Activated naive CD4-positive, alpha-beta T cell treated with anti-CD3 and anti-CD28 coated beads for 36 hours (primary cell): Measurements from ENCODE around the gene VCPKMT. TPM values are rescaled to one million over a fixed set of nuclear protein-coding genes. Genes with fewer than 3 reads are reported as not detected.
A peak's percentile ranks its signal among the peaks of the same experiment; 100 is the strongest.

ENCODE experiments used
- CTCF ChIA-PET: fragments of 350-600 bp; sonication (Branson Sonifier 250); formaldehyde crosslinking; loops from one replicate; lab custom pipeline; 2021; ENCODE audit warnings: antibody characterized with exemption; lab: Charles Lee
- DNase-seq: peaks from one replicate; pipeline ENCODE4 v3.0.0-alpha.2; 2020
- H3K27ac Mint-ChIP-seq: one replicate; pipeline ENCODE4 v1.8.0; 2021; ENCODE audit warnings: mild to moderate bottlenecking, mixed read lengths
- H3K27me3 Mint-ChIP-seq: one replicate; pipeline ENCODE4 v1.8.0; 2021; ENCODE audit warnings: low read depth, mixed read lengths
- H3K36me3 Mint-ChIP-seq: one replicate; pipeline ENCODE4 v1.8.0; 2021; ENCODE audit warnings: low read depth, mixed read lengths
- H3K4me1 Mint-ChIP-seq: one replicate; pipeline ENCODE4 v1.8.0; 2021; ENCODE audit warnings: low read depth, mixed read lengths
- H3K4me3 Mint-ChIP-seq: one replicate; pipeline ENCODE4 v1.8.0; 2021; ENCODE audit warnings: mild to moderate bottlenecking, moderate library complexity, mixed read lengths
- H3K9me3 Mint-ChIP-seq: one replicate; pipeline ENCODE4 v1.8.0; 2021; ENCODE audit warnings: mixed read lengths
- intact Hi-C: fragments of 100-400 bp; cut with micrococcal nuclease; formaldehyde crosslinking; loops from one replicate; pipeline ENCODE4 v1.15.1; 2023
- total RNA-seq, 2 experiments: library from RNA; stranded (reverse); gene quantifications; one replicate each; pipeline ENCODE4 v1.2.3, GENCODE V29; 2021

The VCPKMT gene
- total RNA-seq, 2 experiments from 2014 or later = 9.6 to 10.5 TPM

DNA sequence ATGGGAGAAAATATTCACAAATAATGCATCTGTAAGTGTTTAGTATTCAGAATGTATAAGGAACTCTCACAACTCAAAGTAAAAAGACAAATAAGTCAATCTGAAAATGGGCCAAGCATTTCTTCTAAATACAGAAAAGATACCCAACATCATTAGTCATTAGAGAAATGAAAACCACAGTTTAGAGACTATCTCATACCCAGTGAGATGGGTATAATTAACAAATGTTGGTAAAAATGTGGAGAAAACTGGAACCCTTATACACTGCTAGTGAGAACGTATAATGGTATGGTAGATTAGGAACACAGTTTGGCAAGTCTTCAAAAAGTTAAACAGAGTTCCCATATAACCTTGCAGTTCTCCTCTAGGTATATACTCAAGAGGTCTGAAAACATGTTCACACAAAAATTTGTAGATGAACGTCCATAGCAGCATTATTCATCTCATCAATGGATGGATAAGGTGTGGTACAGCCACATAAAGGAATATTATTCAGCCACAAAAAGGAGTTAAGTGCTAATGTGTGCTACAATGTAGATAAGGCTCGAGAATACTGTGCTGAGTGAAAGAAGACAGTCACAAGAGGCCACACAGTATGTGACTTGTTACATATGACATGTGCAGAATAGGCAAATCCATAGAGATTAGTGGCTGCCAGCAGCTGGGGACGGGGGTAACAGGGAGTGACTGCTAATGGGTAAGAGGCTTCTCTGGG, 5.9 kb downstream of the VCPKMT start:
- intact Hi-C loops = no loop called here
- DNase-seq = no peak
- CTCF ChIA-PET = interaction anchor here (1.2 to 1.5 kb wide), 2 partner anchors 8 to 248 kb away, joined by 3 to 6 read pairs; no protein-coding TSS in a partner anchor
- H3K27ac Mint-ChIP-seq = peak overlapping the region; percentile 40
- H3K4me3 Mint-ChIP-seq = no peak overlapping the region
- H3K9me3 Mint-ChIP-seq = no peaks in the 10 kb centered on the region
- peaks cover 50% of the 10 kb centered on the region for H3K4me1 Mint-ChIP-seq
- H3K36me3 Mint-ChIP-seq = peaks cover 25% of the 10 kb centered on the region
- H3K27me3 Mint-ChIP-seq = no peaks in the 10 kb centered on the region

DNA sequence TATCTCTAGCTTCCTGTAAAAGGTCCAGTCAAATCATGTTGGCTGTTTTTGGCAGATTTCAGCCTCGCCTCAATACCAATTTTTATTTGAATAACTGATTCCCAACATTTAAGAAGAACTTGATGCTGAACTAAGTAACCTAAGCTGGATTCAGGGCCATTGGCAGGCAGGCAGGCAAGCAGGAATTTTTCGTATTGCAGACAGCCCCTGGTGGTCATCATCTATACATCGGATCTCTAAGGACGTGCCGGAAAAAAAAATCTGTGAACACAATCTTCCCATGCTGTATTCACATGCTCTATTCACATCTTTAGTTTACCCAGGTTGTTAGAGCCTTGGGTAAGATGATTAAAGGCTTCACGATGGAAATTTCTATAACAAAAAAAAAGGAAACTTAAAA, 7.0 kb downstream of the VCPKMT start:
- intact Hi-C loops = no loop called here
- Mint-ChIP-seq H3K36me3 (peaks cover 25% of the 10 kb centered on the region), H3K9me3 (no peaks in the 10 kb centered on the region)

DNA sequence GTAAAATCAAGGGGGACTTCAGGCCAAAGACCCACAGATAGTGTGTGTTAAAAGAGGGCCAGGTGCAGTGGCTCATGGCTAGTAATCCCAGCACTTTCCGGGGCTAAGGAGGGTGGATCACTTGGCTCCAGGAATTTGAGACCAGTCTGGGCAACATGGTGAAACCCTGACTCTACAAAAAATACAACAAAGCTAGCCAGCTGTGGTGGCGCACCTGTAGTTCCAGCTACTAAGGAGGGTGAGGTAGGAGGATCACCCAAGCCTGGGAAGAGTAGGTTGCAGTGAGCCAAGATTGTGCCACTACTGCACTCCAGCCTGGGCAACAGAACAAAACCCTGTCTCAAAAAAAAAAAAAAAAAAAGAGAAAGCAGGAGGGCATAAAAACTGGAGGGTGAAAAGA, 8.5 kb downstream of the VCPKMT start:
- intact Hi-C loops = no loop called here
- no peaks in the 10 kb centered on the region for H3K9me3 Mint-ChIP-seq
- peaks cover 46% of the 10 kb centered on the region for H3K4me1 Mint-ChIP-seq
- no peak for DNase-seq
- CTCF ChIA-PET = interaction anchor here (0.6 to 2.2 kb wide), 7 partner anchors 9 to 474 kb away, joined by 3 to 12 read pairs (median 7); partner anchors contain the start of genes NEMF and VCPKMT
- H3K36me3 Mint-ChIP-seq = peaks cover 20% of the 10 kb centered on the region
- no peaks in the 10 kb centered on the region for H3K27me3 Mint-ChIP-seq
- no peak overlapping the region for H3K27ac Mint-ChIP-seq
- H3K4me3 Mint-ChIP-seq = no peak overlapping the region

More for the DNA sequence above, 7.0 kb downstream of the VCPKMT start:
- CTCF ChIA-PET = interaction anchor here (0.7 to 1.5 kb wide), 3 partner anchors 247 to 257 kb away, joined by 3 to 6 read pairs (median 5); partner anchors contain the start of gene NEMF
- peaks cover 43% of the 10 kb centered on the region for H3K4me1 Mint-ChIP-seq
- no peak for DNase-seq
- no peak overlapping the region for H3K4me3 Mint-ChIP-seq
- H3K27me3 Mint-ChIP-seq = no peaks in the 10 kb centered on the region
- H3K27ac Mint-ChIP-seq = peak overlapping the region; percentile 59

DNA sequence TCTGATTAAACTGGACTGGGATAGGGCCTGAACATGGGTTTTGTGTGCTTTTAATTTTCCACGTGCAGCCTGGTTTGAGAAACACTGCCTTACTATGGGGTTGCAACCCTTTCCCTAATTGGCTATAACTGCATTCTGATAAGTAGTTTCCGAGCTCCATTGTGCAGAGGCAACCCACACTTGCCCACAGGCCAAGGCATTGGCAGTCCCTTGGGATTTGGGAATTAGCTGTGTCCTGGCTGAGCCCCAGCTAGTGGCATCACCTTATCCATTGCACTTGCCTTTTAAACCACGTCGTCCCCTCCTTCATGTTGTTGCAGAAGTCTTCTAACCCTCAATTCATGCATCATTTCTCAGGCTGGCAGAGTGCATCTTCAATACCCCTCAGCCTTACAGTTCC, 10.2 kb downstream of the VCPKMT start:
- Mint-ChIP-seq H3K4me3 (no peak overlapping the region), H3K4me1 (peaks cover 40% of the 10 kb centered on the region), H3K36me3 (peaks cover 16% of the 10 kb centered on the region), H3K27ac (no peak overlapping the region), H3K9me3 (no peaks in the 10 kb centered on the region), H3K27me3 (no peaks in the 10 kb centered on the region)
- intact Hi-C loops = no loop called here
- CTCF ChIA-PET = interaction anchor here (1.2 to 3.5 kb wide), 5 partner anchors 11 to 254 kb away, joined by 3 to 49 read pairs (median 5); partner anchors contain the start of gene NEMF
- DNase-seq = no peak

DNA sequence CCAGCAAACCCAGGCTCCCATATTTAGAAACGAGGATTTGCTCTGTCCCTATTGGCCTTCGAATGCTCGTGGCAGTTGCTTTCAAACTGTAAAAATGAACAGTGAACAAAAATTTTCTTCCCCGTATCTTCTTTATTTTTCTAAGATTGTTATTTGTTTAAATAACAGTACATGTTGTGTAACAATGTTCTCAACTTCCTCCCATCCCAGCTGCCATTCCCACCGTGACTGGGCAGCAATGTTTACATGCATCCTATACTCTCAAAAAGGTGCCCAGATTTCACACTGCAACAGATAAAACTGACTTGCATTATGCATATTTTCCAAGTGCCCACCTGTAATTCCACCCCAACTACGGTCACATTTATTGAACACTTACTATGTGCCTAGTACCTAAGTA, 12.8 kb downstream of the VCPKMT start:
- Mint-ChIP-seq H3K9me3 (no peaks in the 10 kb centered on the region), H3K4me1 (peaks cover 41% of the 10 kb centered on the region), H3K4me3 (no peak overlapping the region), H3K27ac (peak overlapping the region; percentile 73), H3K36me3 (peaks cover 5% of the 10 kb centered on the region), H3K27me3 (no peaks in the 10 kb centered on the region)
- no peak for DNase-seq
- intact Hi-C loops = no loop called here
- CTCF ChIA-PET = interaction anchor here (0.5 to 3.5 kb wide), 12 partner anchors 9 to 469 kb away, joined by 3 to 49 read pairs (median 6); partner anchors contain the start of genes DNAAF2 and NEMF

DNA sequence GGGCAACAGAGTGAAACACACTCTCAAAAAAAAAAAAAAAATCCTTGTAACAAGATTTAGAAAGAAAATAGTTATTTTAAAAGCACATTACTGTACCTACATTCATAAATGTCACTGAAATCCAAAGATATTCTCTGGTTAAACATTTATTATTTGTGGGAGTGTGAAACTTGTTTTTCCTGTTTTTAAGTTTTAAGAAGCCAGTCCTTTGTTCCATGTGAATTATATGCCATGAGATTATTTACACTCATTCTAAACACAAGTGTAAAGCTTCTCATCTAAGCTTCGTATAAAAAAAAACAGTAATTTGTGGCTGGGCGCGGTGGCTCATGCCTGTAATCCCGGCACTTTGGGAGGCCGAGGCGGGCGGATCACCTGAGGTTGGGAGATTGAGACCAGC, 15.0 kb downstream of the VCPKMT start:
- Mint-ChIP-seq H3K27ac (no peak overlapping the region), H3K36me3 (peaks cover 6% of the 10 kb centered on the region), H3K4me1 (peaks cover 51% of the 10 kb centered on the region), H3K4me3 (no peak overlapping the region), H3K27me3 (no peaks in the 10 kb centered on the region), H3K9me3 (no peaks in the 10 kb centered on the region)
- intact Hi-C loops = no loop called here
- no peak for DNase-seq
- CTCF ChIA-PET = interaction anchor here (0.6 to 3.0 kb wide), 9 partner anchors 34 to 249 kb away, joined by 3 to 18 read pairs (median 4); partner anchors contain the start of gene NEMF

- intact Hi-C loops = loop anchor here (1.0 kb wide), 1 partner anchor 13 kb away; no protein-coding TSS in a partner anchor
- Mint-ChIP-seq H3K9me3 (no peaks in the 10 kb centered on the region), H3K4me1 (peaks cover 57% of the 10 kb centered on the region), H3K36me3 (peaks cover 6% of the 10 kb centered on the region), H3K4me3 (no peak overlapping the region), H3K27ac (no peak overlapping the region), H3K27me3 (no peaks in the 10 kb centered on the region)
- CTCF ChIA-PET = interaction anchor here (0.6 to 3.0 kb wide), 9 partner anchors 34 to 467 kb away, joined by 3 to 18 read pairs (median 4); partner anchors contain the start of gene NEMF
- no peak for DNase-seq
These were observed 15.6 kb downstream of the VCPKMT start for GRCh38 chr14:50100805-50101204.

- H3K9me3 Mint-ChIP-seq = no peaks in the 10 kb centered on the region
- DNase-seq = no peak
- no peak overlapping the region for H3K4me3 Mint-ChIP-seq
- peaks cover 8% of the 10 kb centered on the region for H3K36me3 Mint-ChIP-seq
- H3K27me3 Mint-ChIP-seq = no peaks in the 10 kb centered on the region
- CTCF ChIA-PET = interaction anchor here (0.5 to 4.7 kb wide), 5 partner anchors 29 to 465 kb away, joined by 3 to 28 read pairs (median 4); no protein-coding TSS in a partner anchor
- peaks cover 57% of the 10 kb centered on the region for H3K4me1 Mint-ChIP-seq
- intact Hi-C loops = no loop called here
- H3K27ac Mint-ChIP-seq = no peak overlapping the region
These were observed 17.0 kb downstream of the VCPKMT start for GRCh38 chr14:50099335-50099734.

GRCh38 chr14:50095895-50096294, 20.5 kb downstream of the VCPKMT start:
- Mint-ChIP-seq H3K9me3 (no peaks in the 10 kb centered on the region), H3K36me3 (peaks cover 5% of the 10 kb centered on the region), H3K4me1 (peaks cover 73% of the 10 kb centered on the region), H3K27me3 (no peaks in the 10 kb centered on the region), H3K4me3 (peak overlapping the region; percentile 41), H3K27ac (peak overlapping the region; percentile 33)
- intact Hi-C loops = loop anchor here (1.0 to 2.0 kb wide), 3 partner anchors 9 to 93 kb away; no protein-coding TSS in a partner anchor
- CTCF ChIA-PET = interaction anchor here (0.6 to 4.7 kb wide), 8 partner anchors 8 to 243 kb away, joined by 3 to 28 read pairs (median 3); partner anchors contain the start of gene NEMF
- no peak for DNase-seq

- Mint-ChIP-seq H3K4me3 (no peak overlapping the region), H3K4me1 (peaks cover 70% of the 10 kb centered on the region), H3K27ac (peak overlapping the region; percentile 43), H3K36me3 (peaks cover 5% of the 10 kb centered on the region), H3K9me3 (no peaks in the 10 kb centered on the region), H3K27me3 (no peaks in the 10 kb centered on the region)
- CTCF ChIA-PET = interaction anchor here (0.6 to 1.6 kb wide), 5 partner anchors 11 to 242 kb away, joined by 3 to 6 read pairs (median 3); partner anchors contain the start of gene NEMF
- intact Hi-C loops = no loop called here
- no peak for DNase-seq
These were observed 22.2 kb downstream of the VCPKMT start for GRCh38 chr14:50094056-50094755.

DNA sequence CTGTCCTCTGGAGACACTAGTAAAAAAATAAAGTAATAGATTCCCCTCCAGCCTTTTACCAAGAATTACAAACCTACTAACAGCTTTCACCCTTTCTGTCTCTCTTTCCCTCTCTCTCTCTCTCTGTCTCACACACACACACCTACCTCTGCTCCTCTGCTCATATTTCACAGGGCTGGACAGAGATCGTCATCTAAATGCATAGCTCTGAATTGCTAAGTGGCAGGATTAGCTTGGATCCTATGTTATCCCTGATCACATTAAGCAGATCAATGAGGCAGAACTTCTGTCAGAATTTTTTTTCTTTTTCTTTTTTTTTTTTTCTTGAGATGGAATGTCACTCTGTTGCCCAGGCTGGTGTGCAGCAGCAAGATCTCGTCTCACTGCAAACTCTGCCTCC, 22.9 kb downstream of the VCPKMT start:
- Mint-ChIP-seq H3K27me3 (no peaks in the 10 kb centered on the region), H3K36me3 (peaks cover 5% of the 10 kb centered on the region), H3K4me1 (peaks cover 75% of the 10 kb centered on the region), H3K27ac (peak overlapping the region; percentile 66), H3K4me3 (no peak overlapping the region), H3K9me3 (no peaks in the 10 kb centered on the region)
- CTCF ChIA-PET = interaction anchor here (0.6 to 1.8 kb wide), 7 partner anchors 10 to 247 kb away, joined by 3 to 6 read pairs (median 3); partner anchors contain the start of gene NEMF
- intact Hi-C loops = no loop called here
- no peak for DNase-seq
